HL-60 (cell line): ENCODE data around the gene F2R.

ENCODE experiments used
- CTCF ChIP-seq: IDR thresholded peaks from one replicate; pipeline ENCODE4 v1.5.1; 2011; ENCODE audit warnings: low read length, control low read depth, inconsistent platforms; ENCODE audit not compliant: insufficient read depth
- POLR2AphosphoS5 ChIP-seq: IDR thresholded peaks from 2 replicates; pipeline ENCODE4 v1.6.1; 2012; ENCODE audit warnings: low read depth
- REST ChIP-seq: IDR thresholded peaks from 2 replicates; pipeline ENCODE4 v1.6.1; 2012; ENCODE audit warnings: low read depth; ENCODE audit not compliant: insufficient replicate concordance

GRCh38 chr5:76674330-76675066 is 41.4 kb upstream of the F2R start:
- TF ChIP-seq CTCF = no peak
- TF ChIP-seq POLR2AphosphoS5 = no peak
- TF ChIP-seq REST = no peak
